Suprapubic skin (tissue), 4 donors: ENCODE data around the gene NDUFS1. TPM values are rescaled to one million over a fixed set of nuclear protein-coding genes. Genes with fewer than 3 reads are reported as not detected.

Source experiments
- DNase-seq, 2 donors: peaks; one replicate each; pipeline ENCODE4 v3.0.0-alpha.2; 2019; ENCODE audit warnings: low spot score in 2 of 2
- H3K27ac ChIP-seq: fragments of 200-600 bp; sonication (generic); one replicate; pipeline ENCODE4 v1.5.1; 2019
- H3K27me3 ChIP-seq: fragments of 200-600 bp; sonication (generic); one replicate; pipeline ENCODE4 v1.5.1; 2019
- H3K36me3 ChIP-seq: fragments of 200-600 bp; sonication (generic); one replicate; pipeline ENCODE4 v1.5.1; 2019
- H3K4me1 ChIP-seq: fragments of 200-600 bp; sonication (generic); one replicate; pipeline ENCODE4 v1.5.1; 2019
- H3K4me3 ChIP-seq: fragments of 200-600 bp; sonication (generic); one replicate; pipeline ENCODE4 v1.5.1; 2019; ENCODE audit warnings: mild to moderate bottlenecking
- H3K9me3 ChIP-seq: fragments of 200-600 bp; sonication (generic); one replicate; pipeline ENCODE4 v1.5.1; 2019
- EP300 ChIP-seq: sonication (generic); formaldehyde crosslinking; IDR thresholded peaks from one replicate; pipeline ENCODE4 v1.6.1; 2017; ENCODE audit warnings: antibody characterized with exemption
- POLR2A ChIP-seq, 2 donors: fragments of 450-650 bp; IDR thresholded peaks; one replicate each; pipeline ENCODE4 v1.6.1; 2017; ENCODE audit warnings: antibody characterized with exemption in 2 of 2, mild to moderate bottlenecking in 2 of 2, moderate library complexity in 2 of 2
- POLR2AphosphoS5 ChIP-seq, 3 donors: sonication (generic); formaldehyde crosslinking; IDR thresholded peaks; one replicate each; pipeline ENCODE4 v1.6.1; 2017; ENCODE audit warnings: antibody characterized with exemption in 3 of 3
- WGBS: methylation state at CpG from one replicate; pipeline ENCODE4 v1.1.5; 2018; 5-methylcytosine and 5-hydroxymethylcytosine counted together
- total RNA-seq, 4 donors: library from RNA; depleted of rRNA; stranded (reverse); fragments of >200 nt; gene quantifications; one replicate each; pipeline ENCODE4 v1.1.0, GENCODE V29; 2016
- TF ChIP-seq, protein P1 (sequence below), 2 donors: fragments of 200-600 bp in 1 of 2; fragments of 450-650 bp in 1 of 2; sonication (generic) in 1 of 2; IDR thresholded peaks; one replicate each; pipeline ENCODE4 v1.5.1; 2016 to 2019; ENCODE audit warnings: antibody characterized with exemption in 2 of 2, mild to moderate bottlenecking in 1 of 2, moderate library complexity in 1 of 2

Gene NDUFS1
- total RNA-seq, 4 donors from 2014 or later: 65.7 to 74.2 (median 69.9) TPM

DNA sequence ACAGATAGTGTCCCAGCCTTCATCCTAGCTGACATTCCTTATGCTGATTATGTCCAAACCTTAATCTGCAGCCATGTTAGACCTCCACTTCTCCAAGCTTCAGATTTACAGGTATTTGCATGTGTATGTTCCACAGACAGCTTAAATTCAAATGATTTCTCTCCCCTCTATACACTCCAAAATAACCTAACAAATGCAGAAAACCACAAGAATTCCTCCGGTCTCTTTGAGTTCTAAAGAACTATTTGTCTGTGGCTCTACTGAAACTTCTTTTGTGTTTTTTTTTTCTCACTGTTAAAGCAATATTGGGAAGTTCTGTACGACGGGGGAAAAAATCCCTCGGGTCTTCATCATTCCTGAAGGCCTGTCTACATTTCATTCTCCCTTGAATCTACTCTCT lies 8.6 kb downstream of the NDUFS1 start:
- 87% methylated on average over 4 of the region's 4 CpGs for WGBS
- TF ChIP-seq POLR2A (IDR thresholded peaks at IDR 0.05) (no peak), POLR2AphosphoS5 (IDR thresholded peaks at IDR 0.05) (no peak), EP300 (no peak)
- TF ChIP-seq, protein P1, sequence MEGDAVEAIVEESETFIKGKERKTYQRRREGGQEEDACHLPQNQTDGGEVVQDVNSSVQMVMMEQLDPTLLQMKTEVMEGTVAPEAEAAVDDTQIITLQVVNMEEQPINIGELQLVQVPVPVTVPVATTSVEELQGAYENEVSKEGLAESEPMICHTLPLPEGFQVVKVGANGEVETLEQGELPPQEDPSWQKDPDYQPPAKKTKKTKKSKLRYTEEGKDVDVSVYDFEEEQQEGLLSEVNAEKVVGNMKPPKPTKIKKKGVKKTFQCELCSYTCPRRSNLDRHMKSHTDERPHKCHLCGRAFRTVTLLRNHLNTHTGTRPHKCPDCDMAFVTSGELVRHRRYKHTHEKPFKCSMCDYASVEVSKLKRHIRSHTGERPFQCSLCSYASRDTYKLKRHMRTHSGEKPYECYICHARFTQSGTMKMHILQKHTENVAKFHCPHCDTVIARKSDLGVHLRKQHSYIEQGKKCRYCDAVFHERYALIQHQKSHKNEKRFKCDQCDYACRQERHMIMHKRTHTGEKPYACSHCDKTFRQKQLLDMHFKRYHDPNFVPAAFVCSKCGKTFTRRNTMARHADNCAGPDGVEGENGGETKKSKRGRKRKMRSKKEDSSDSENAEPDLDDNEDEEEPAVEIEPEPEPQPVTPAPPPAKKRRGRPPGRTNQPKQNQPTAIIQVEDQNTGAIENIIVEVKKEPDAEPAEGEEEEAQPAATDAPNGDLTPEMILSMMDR (IDR thresholded peaks at IDR 0.05): no peak
- H3K36me3 ChIP-seq: peaks cover 42% of the 10 kb centered on the region

DNA sequence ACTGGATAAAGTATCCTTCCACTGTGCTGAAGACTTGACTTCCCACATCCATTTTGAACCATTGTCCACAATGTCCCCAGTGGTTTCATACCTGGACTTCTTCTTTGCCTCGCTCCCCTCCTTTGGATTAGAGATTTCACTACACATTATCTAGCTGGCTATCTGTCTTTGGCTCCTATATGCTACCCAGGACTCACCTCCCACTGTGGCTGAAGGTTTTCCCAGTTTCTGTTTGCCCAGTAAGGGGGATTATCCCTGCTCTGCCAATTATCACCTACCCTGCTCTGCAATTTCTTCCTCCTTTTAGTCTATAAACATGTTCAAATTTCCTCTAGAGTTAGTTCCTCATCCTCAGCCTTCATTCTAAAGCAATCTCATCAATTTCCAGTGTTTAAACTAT lies 9.1 kb downstream of the NDUFS1 start:
- Histone ChIP-seq H3K4me1 (peaks cover 8% of the 10 kb centered on the region), H3K27me3 (no peaks in the 10 kb centered on the region), H3K4me3 (no peak overlapping the region), H3K9me3 (no peaks in the 10 kb centered on the region), H3K36me3 (peaks cover 47% of the 10 kb centered on the region), H3K27ac (no peak overlapping the region)
- WGBS: 96% methylated on average over 1 of the region's 1 CpG
- no peak for DNase-seq
- TF ChIP-seq POLR2AphosphoS5 (IDR thresholded peaks at IDR 0.05): no peak
- TF ChIP-seq, protein P1 (IDR thresholded peaks at IDR 0.05): no peak
- no peak for TF ChIP-seq EP300

More for the DNA sequence above, 8.6 kb downstream of the NDUFS1 start:
- peaks cover 8% of the 10 kb centered on the region for H3K4me1 ChIP-seq
- no peak for DNase-seq
- H3K4me3 ChIP-seq: no peak overlapping the region
- no peaks in the 10 kb centered on the region for H3K9me3 ChIP-seq
- no peak overlapping the region for H3K27ac ChIP-seq
- H3K27me3 ChIP-seq: no peaks in the 10 kb centered on the region

DNA sequence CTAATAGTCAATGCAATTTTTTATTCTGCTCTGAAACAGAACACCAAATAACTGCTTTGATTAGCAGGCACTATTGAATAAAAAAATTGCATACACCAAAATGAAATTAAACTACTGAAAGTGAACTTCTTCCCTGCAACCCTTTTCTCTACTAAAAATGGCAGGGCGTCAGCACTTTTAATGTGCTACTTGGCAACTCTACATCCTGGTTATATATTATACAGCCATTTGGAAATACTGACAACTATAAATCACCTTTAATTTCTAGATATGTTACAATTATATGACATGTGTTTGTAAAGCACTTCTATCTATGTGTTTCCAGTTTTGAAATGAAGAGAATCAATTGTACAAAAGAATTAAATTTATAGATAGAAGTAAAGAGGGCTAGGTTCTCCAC lies 9.9 kb downstream of the NDUFS1 start:
- WGBS: 81% methylated on average over 1 of the region's 1 CpG
- peaks cover 7% of the 10 kb centered on the region for H3K4me1 ChIP-seq
- H3K27ac ChIP-seq: no peak overlapping the region
- H3K36me3 ChIP-seq: peaks cover 55% of the 10 kb centered on the region
- H3K4me3 ChIP-seq: no peak overlapping the region
- TF ChIP-seq EP300 (no peak), POLR2AphosphoS5 (IDR thresholded peaks at IDR 0.05) (no peak)
- H3K9me3 ChIP-seq: no peaks in the 10 kb centered on the region
- DNase-seq: no peak
- no peaks in the 10 kb centered on the region for H3K27me3 ChIP-seq

DNA sequence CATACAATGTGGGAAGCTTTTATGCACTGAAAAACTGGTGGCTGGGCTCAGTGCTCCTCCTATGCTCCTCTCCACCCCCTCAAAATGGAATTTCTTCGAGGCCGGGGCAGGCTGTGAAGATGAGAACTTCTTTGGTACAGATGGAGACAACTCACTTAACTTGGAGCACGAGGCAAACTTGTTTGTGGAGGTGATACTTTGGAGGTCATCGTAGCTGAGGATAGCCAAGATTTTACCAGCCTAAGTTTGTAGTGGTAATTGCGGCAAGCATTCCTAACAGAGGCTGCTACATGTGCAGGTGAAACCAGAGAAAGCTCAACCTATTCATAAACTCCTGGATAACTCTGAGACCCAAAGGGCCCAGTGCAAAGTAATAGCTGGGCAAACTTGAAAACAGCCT lies 13.6 kb downstream of the NDUFS1 start:
- WGBS: 74% methylated on average over 5 of the region's 5 CpGs
- no peaks in the 10 kb centered on the region for H3K9me3 ChIP-seq
- H3K36me3 ChIP-seq: peaks cover 88% of the 10 kb centered on the region
- DNase-seq: no peak
- no peak overlapping the region for H3K4me3 ChIP-seq
- TF ChIP-seq POLR2A (IDR thresholded peaks at IDR 0.05): no peak
- TF ChIP-seq EP300: no peak
- TF ChIP-seq POLR2AphosphoS5 (IDR thresholded peaks at IDR 0.05): no peak
- TF ChIP-seq, protein P1 (IDR thresholded peaks at IDR 0.05): no peak
- no peaks in the 10 kb centered on the region for H3K27me3 ChIP-seq
- no peak overlapping the region for H3K27ac ChIP-seq
- H3K4me1 ChIP-seq: no peaks in the 10 kb centered on the region

DNA sequence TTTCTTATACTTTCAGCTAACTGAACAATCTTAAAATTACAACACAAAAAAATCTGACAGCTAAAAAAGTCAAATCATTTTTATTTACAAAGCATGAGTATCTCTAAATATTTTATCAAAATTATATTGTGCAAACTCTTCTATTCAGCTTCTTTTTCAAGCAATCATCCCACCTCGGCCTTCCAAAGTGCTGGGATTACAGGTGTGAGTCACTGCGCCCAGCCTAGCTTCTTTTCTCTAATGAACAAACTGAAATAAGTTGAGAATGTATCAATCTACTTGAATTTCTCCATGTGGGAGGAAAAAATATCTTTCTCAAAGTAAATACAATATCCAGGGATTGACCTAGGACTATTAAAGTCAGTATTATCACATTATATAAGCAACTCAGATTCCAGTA lies 14.9 kb downstream of the NDUFS1 start:
- H3K27ac ChIP-seq: no peak overlapping the region
- peaks cover 92% of the 10 kb centered on the region for H3K36me3 ChIP-seq
- no peak overlapping the region for H3K4me3 ChIP-seq
- DNase-seq: no peak
- no peaks in the 10 kb centered on the region for H3K27me3 ChIP-seq
- 97% methylated on average over 2 of the region's 2 CpGs for WGBS
- no peaks in the 10 kb centered on the region for H3K9me3 ChIP-seq
- TF ChIP-seq, protein P1 (IDR thresholded peaks at IDR 0.05): no peak
- TF ChIP-seq EP300 (no peak), POLR2A (IDR thresholded peaks at IDR 0.05) (no peak), POLR2AphosphoS5 (IDR thresholded peaks at IDR 0.05) (no peak)
- H3K4me1 ChIP-seq: no peaks in the 10 kb centered on the region

DNA sequence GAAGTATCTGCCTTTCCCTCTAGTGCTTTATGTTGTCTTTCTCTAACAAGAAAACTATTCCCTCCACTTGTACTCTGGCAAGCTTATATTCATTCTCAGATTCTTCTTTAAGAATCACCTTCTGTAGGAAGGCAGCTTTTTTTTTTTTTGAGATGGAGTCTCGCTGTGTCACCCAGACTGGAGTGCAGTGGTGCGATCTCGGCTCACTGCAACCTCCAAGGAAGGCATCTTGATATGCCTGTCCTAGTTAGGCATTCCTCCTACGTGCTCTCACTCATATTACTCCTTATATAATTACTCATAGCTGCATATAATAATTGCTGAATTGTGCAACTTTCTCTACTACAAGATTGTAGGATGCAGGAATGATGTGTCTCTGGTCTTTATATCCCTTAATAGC lies 15.8 kb downstream of the NDUFS1 start:
- TF ChIP-seq EP300 (no peak), POLR2AphosphoS5 (IDR thresholded peaks at IDR 0.05) (no peak), POLR2A (IDR thresholded peaks at IDR 0.05) (no peak)
- TF ChIP-seq, protein P1 (IDR thresholded peaks at IDR 0.05): no peak
- WGBS: 93% methylated on average over 4 of the region's 4 CpGs

More for the DNA sequence above, 15.8 kb downstream of the NDUFS1 start:
- Histone ChIP-seq H3K9me3 (no peaks in the 10 kb centered on the region), H3K36me3 (peaks cover 92% of the 10 kb centered on the region), H3K27ac (no peak overlapping the region), H3K27me3 (no peaks in the 10 kb centered on the region), H3K4me1 (no peaks in the 10 kb centered on the region), H3K4me3 (no peak overlapping the region)
- DNase-seq: no peak
